ENCODE results near the gene BCL2L11. TPM values are rescaled to one million over a fixed set of nuclear protein-coding genes. Genes with fewer than 3 reads are reported as not detected.

The BCL2L11 gene
- total and polyA plus RNA-seq, 2 experiments from 2014 or later: 10.6 to 22.5 TPM

GRCh38 chr2:111126581-111126980, 5.9 kb downstream of the BCL2L11 start:
- no peaks in the 10 kb centered on the region for H3K4me1 ChIP-seq (ENCODE audit: insufficient read depth)
- H3F3A ChIP-seq (replicated peaks; ENCODE audit: low read depth): no peaks in the 10 kb centered on the region
- no peak overlapping the region for H2AFZ ChIP-seq
- H3K4me2 ChIP-seq: no peak overlapping the region
- peaks cover 88% of the 10 kb centered on the region for H3K79me2 ChIP-seq (replicated peaks; ENCODE audit: insufficient read depth)
- ATAC-seq: no peak
- peaks cover 9% of the 10 kb centered on the region for H3K27me3 Mint-ChIP-seq (ENCODE audit: insufficient read depth, low read depth, poor library complexity)
- peaks cover 46% of the 10 kb centered on the region for H4K20me1 ChIP-seq (replicated peaks; ENCODE audit: insufficient read depth)
- peaks cover 10% of the 10 kb centered on the region for H3K4me1 Mint-ChIP-seq
- TF ChIP-seq STAT1 (IDR thresholded peaks at IDR 0.05; ENCODE audit: unreplicated experiment) (no peak), POLR2AphosphoS5 (IDR thresholded peaks at IDR 0.05; ENCODE audit: low read depth) (no peak), CREB1 (CRISPR knock-in tag; IDR thresholded peaks at IDR 0.05; ENCODE audit: low read depth) (no peak), ZNF331 (CRISPR knock-in tag; IDR thresholded peaks at IDR 0.05; ENCODE audit: low read depth) (no peak), EZH2 (IDR thresholded peaks at IDR 0.05; ENCODE audit: low read depth, unreplicated experiment) (no peak), NANOG (IDR thresholded peaks at IDR 0.05; ENCODE audit: borderline replicate concordance) (no peak)
- TF ChIP-seq, protein P1, sequence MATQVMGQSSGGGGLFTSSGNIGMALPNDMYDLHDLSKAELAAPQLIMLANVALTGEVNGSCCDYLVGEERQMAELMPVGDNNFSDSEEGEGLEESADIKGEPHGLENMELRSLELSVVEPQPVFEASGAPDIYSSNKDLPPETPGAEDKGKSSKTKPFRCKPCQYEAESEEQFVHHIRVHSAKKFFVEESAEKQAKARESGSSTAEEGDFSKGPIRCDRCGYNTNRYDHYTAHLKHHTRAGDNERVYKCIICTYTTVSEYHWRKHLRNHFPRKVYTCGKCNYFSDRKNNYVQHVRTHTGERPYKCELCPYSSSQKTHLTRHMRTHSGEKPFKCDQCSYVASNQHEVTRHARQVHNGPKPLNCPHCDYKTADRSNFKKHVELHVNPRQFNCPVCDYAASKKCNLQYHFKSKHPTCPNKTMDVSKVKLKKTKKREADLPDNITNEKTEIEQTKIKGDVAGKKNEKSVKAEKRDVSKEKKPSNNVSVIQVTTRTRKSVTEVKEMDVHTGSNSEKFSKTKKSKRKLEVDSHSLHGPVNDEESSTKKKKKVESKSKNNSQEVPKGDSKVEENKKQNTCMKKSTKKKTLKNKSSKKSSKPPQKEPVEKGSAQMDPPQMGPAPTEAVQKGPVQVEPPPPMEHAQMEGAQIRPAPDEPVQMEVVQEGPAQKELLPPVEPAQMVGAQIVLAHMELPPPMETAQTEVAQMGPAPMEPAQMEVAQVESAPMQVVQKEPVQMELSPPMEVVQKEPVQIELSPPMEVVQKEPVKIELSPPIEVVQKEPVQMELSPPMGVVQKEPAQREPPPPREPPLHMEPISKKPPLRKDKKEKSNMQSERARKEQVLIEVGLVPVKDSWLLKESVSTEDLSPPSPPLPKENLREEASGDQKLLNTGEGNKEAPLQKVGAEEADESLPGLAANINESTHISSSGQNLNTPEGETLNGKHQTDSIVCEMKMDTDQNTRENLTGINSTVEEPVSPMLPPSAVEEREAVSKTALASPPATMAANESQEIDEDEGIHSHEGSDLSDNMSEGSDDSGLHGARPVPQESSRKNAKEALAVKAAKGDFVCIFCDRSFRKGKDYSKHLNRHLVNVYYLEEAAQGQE (IDR thresholded peaks at IDR 0.05; ENCODE audit: unreplicated experiment): no peak
- TF ChIP-seq, protein P2, sequence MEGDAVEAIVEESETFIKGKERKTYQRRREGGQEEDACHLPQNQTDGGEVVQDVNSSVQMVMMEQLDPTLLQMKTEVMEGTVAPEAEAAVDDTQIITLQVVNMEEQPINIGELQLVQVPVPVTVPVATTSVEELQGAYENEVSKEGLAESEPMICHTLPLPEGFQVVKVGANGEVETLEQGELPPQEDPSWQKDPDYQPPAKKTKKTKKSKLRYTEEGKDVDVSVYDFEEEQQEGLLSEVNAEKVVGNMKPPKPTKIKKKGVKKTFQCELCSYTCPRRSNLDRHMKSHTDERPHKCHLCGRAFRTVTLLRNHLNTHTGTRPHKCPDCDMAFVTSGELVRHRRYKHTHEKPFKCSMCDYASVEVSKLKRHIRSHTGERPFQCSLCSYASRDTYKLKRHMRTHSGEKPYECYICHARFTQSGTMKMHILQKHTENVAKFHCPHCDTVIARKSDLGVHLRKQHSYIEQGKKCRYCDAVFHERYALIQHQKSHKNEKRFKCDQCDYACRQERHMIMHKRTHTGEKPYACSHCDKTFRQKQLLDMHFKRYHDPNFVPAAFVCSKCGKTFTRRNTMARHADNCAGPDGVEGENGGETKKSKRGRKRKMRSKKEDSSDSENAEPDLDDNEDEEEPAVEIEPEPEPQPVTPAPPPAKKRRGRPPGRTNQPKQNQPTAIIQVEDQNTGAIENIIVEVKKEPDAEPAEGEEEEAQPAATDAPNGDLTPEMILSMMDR (conservative IDR thresholded peaks at IDR 0.05; ENCODE audit: low read depth in 2 of 2): no peak
- no peak overlapping the region for H3K4me3 ChIP-seq
- H3K36me3 ChIP-seq (ENCODE audit: insufficient read depth): peaks cover 52% of the 10 kb centered on the region
- peaks cover 73% of the 10 kb centered on the region for H3K36me3 Mint-ChIP-seq (ENCODE audit: low read depth)
- peaks cover 7% of the 10 kb centered on the region for H3K27me3 ChIP-seq (ENCODE audit: insufficient read depth)
- no peak overlapping the region for H3K27ac ChIP-seq (ENCODE audit: low read depth)
- no peaks in the 10 kb centered on the region for H3K9me2 ChIP-seq (ENCODE audit: insufficient read depth)
- no peak overlapping the region for H3K4me3 Mint-ChIP-seq
- no peak for DNase-seq (ENCODE audit: low spot score)
- no peaks in the 10 kb centered on the region for H3K9me3 Mint-ChIP-seq
- no peak overlapping the region for H3K27ac Mint-ChIP-seq

DNA sequence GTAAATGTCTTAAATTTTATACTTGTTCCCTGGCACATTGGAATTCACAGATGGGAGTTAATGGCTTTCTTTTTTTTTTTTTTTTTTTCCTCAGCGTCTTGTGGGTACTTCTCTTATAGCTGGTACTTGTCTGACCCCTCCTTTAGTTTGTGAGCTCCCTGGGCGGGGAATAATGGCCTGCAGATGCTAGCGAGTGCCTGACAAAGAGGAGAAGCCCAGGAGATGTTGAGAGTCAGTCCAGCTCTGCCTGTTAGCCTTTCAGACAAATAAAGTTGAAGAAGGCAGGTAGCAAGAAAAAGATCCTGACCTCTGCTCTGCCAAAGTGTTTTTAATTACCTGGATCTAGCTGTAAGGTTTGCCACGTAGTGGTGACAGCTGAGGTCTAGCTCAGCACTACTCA, 6.6 kb downstream of the BCL2L11 start:
- DNase-seq (ENCODE audit: low spot score): no peak
- TF ChIP-seq, protein P2 (conservative IDR thresholded peaks at IDR 0.05; ENCODE audit: low read depth in 2 of 2): no peak
- no peak for TF ChIP-seq EZH2phosphoT487 (IDR thresholded peaks at IDR 0.05; ENCODE audit: unreplicated experiment)
- TF ChIP-seq, protein P1 (IDR thresholded peaks at IDR 0.05; ENCODE audit: unreplicated experiment): no peak
- TF ChIP-seq ZNF114 (CRISPR knock-in tag; IDR thresholded peaks at IDR 0.05): no peak
- TF ChIP-seq ZNF331 (CRISPR knock-in tag; IDR thresholded peaks at IDR 0.05; ENCODE audit: low read depth): no peak

More for the DNA sequence above, 6.6 kb downstream of the BCL2L11 start:
- H3K27ac ChIP-seq (ENCODE audit: low read depth): no peak overlapping the region
- peaks cover 50% of the 10 kb centered on the region for H4K20me1 ChIP-seq (replicated peaks; ENCODE audit: insufficient read depth)
- peaks cover 52% of the 10 kb centered on the region for H3K36me3 ChIP-seq (ENCODE audit: insufficient read depth)
- no peaks in the 10 kb centered on the region for H3K27me3 ChIP-seq (ENCODE audit: insufficient read depth)
- H3K9me2 ChIP-seq (ENCODE audit: insufficient read depth): no peaks in the 10 kb centered on the region
- H3K4me3 ChIP-seq: no peak overlapping the region
- H3K4me1 Mint-ChIP-seq: peaks cover 14% of the 10 kb centered on the region
- no peak overlapping the region for H3K4me3 Mint-ChIP-seq
- peaks cover 4% of the 10 kb centered on the region for H3K27me3 Mint-ChIP-seq (ENCODE audit: insufficient read depth, low read depth, poor library complexity)
- peaks cover 73% of the 10 kb centered on the region for H3K36me3 Mint-ChIP-seq (ENCODE audit: low read depth)
- H3K9me3 Mint-ChIP-seq: no peaks in the 10 kb centered on the region
- no peak overlapping the region for H2AFZ ChIP-seq
- peak overlapping the region; percentile 10; the same call in 1 of the 2 replicates for H3K27ac Mint-ChIP-seq
- no peaks in the 10 kb centered on the region for H3F3A ChIP-seq (replicated peaks; ENCODE audit: low read depth)
- no peak overlapping the region for H3K4me2 ChIP-seq
- ATAC-seq: no peak
- H3K4me1 ChIP-seq (ENCODE audit: insufficient read depth): no peaks in the 10 kb centered on the region
- peaks cover 90% of the 10 kb centered on the region for H3K79me2 ChIP-seq (replicated peaks; ENCODE audit: insufficient read depth)
